ENCODE results near the gene VANGL2. TPM values are rescaled to one million over a fixed set of nuclear protein-coding genes. Genes with fewer than 3 reads are reported as not detected.

The VANGL2 gene
- total RNA-seq, 4 donors from 2014 or later, result 0.44 to 1.4 (median 0.98) TPM; not detected in 1

DNA sequence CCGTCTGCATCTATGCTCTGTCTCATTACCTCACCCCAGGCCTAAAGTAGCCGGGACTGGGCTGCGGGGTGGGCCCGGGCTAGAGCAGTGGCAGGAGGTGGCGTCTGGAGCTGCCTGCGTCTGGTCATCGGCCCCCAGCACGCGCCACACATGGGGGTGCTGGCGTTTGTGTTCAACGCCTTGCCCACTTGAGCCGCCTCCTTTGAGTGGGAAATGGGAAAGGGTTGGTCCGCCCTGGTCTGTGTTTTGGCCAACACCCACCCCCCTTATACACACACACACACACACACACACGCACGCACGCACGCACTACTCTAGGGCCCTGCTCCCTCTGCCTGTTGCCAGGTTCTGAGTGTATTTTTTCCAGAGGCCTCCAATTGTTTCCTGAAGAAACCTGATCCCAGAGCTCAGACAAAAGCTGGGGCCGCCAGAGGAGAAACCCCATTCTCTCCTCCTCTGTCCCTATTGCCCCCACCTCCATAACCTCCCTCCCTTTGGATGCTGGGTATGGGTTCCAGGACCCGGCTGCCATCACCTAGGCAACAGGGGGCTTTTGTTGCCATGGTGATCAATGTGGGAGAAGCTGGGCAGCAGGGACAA lies 10.1 kb downstream of the VANGL2 start:
- no peak for TF ChIP-seq CTCF (IDR thresholded peaks at IDR 0.05; ENCODE audit: low read depth)

- no peak for TF ChIP-seq CTCF (IDR thresholded peaks at IDR 0.05; ENCODE audit: low read depth)
These were observed 11.1 kb downstream of the VANGL2 start for GRCh38 chr1:160411271-160412027.

- TF ChIP-seq CTCF (IDR thresholded peaks at IDR 0.05; ENCODE audit: low read depth), result no peak
These were observed 11.6 kb downstream of the VANGL2 start for GRCh38 chr1:160412028-160412362.

DNA sequence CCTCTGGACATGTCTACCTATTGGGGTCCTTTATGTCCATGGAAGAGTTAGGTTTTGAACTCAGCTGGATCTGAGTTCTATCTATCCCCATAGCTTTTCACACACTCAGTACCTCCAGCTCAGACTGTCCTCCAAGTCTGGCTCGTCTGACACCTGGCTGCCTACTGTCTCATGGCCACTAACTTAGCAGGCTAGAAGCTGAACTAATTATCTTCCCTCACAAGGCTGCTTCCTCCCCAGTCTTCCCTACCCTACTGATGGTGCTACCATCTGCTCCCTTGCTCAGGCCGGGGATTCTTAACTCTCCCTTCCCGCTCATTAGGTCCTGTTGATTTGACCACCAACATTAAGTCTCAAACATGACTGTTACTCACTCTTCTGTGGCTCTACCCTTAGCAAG lies 13.4 kb downstream of the VANGL2 start:
- TF ChIP-seq CTCF (IDR thresholded peaks at IDR 0.05; ENCODE audit: low read depth), result no peak

DNA sequence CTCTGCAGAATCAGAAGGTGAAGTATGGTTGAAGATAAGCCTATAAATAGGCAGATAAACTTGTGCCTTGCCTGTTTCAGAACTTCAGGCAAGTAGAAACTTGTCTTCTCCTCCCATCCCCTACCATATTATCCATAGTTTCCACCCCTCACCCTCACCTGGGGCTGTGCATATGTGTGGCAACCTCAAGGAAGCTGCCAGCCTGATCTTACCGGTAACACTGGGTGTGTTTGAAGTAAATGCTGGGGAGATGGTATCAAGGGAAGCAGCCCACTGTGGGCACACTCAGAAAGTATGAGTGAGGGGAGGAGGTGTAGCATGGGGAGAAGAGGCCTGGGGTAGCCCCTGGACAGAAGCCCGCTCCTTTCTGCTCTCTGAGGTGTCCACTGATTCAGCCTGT lies 14.5 kb downstream of the VANGL2 start:
- no peak for TF ChIP-seq CTCF (IDR thresholded peaks at IDR 0.05; ENCODE audit: low read depth)

GRCh38 chr1:160415696-160416290 lies 15.4 kb downstream of the VANGL2 start:
- no peak for TF ChIP-seq CTCF (IDR thresholded peaks at IDR 0.05; ENCODE audit: low read depth)

- TF ChIP-seq CTCF (IDR thresholded peaks at IDR 0.05; ENCODE audit: low read depth), result no peak
These were observed 16.0 kb downstream of the VANGL2 start for GRCh38 chr1:160416369-160416768.

All from subcutaneous adipose tissue (tissue), 4 donors.